ENCODE measurements around the gene REPIN1.

DNA sequence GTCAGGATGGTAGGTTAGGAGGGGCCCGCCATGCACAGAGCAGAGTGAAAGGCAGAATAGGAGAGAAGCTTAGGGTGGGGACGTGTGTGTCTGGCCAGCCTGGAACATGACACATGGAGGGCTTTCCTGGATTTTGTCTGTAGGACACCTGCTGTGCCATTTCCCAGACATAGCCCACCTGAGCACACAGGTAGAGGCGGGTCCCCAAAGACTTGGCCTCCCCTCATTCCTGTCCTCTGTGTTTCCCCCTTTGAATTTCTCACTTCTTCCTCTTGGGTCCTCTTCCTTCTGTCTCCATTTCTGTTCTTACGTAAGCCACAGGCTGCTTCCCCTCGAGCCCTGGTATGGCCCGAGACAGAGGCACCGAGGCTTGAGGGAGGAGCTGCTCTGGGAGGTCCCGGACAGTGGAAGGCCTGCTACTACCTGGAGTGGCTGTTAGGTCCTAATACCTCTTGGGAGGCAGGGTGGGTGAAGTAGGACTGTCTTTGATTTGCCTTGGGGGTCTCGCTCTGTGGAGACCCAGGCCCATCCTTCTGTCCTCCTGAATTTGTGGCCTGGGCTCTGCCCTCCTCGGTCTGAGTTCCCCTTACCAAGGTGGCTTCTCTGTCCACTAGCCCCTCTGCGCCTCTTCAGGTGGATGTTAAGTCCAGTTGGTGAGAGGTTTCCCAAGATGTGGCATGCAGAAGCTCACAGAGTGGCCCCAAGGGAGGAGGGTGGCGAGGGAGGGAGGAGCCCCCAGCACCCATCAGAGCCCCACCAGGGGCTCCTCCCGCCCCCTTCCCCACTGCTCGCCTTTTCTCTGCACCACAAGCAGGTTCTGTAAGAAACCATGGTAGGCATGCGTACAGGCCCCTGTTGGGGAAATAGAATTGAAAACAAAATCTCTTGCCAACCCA lies 16.0 kb downstream of the REPIN1 start:
- TF ChIP-seq, protein P1, sequence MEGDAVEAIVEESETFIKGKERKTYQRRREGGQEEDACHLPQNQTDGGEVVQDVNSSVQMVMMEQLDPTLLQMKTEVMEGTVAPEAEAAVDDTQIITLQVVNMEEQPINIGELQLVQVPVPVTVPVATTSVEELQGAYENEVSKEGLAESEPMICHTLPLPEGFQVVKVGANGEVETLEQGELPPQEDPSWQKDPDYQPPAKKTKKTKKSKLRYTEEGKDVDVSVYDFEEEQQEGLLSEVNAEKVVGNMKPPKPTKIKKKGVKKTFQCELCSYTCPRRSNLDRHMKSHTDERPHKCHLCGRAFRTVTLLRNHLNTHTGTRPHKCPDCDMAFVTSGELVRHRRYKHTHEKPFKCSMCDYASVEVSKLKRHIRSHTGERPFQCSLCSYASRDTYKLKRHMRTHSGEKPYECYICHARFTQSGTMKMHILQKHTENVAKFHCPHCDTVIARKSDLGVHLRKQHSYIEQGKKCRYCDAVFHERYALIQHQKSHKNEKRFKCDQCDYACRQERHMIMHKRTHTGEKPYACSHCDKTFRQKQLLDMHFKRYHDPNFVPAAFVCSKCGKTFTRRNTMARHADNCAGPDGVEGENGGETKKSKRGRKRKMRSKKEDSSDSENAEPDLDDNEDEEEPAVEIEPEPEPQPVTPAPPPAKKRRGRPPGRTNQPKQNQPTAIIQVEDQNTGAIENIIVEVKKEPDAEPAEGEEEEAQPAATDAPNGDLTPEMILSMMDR (IDR thresholded peaks at IDR 0.05): no peak
- no peak for TF ChIP-seq POLR2A (IDR thresholded peaks at IDR 0.05; ENCODE audit: low read depth)
- TF ChIP-seq EP300 (IDR thresholded peaks at IDR 0.05): no peak
- TF ChIP-seq POLR2AphosphoS5 (IDR thresholded peaks at IDR 0.05): no peak
